IPS-20b (cell line): ENCODE results near the gene CIT.

Experiments used
- H3K27ac ChIP-seq: one replicate; pipeline ENCODE4 v1.5.1; 2013; ENCODE audit warnings: low read length
- H3K27me3 ChIP-seq: 2 replicates; pipeline ENCODE4 v1.6.1; 2013; ENCODE audit warnings: mild to moderate bottlenecking, low read length, inconsistent platforms; ENCODE audit not compliant: insufficient read depth
- H3K36me3 ChIP-seq: 2 replicates; pipeline ENCODE4 v1.6.1; 2013; ENCODE audit warnings: low read depth, mild to moderate bottlenecking, inconsistent platforms, low read length, moderate library complexity; ENCODE audit not compliant: insufficient read depth
- H3K4me1 ChIP-seq: 2 replicates; pipeline ENCODE4 v1.6.1; 2013; ENCODE audit warnings: mild to moderate bottlenecking, control low read depth, inconsistent platforms, low read length, moderate library complexity; ENCODE audit not compliant: insufficient read depth
- H3K4me3 ChIP-seq: 2 replicates; pipeline ENCODE4 v1.5.1; 2013; ENCODE audit warnings: mild to moderate bottlenecking, low read length, inconsistent platforms
- H3K9ac ChIP-seq: 2 replicates; pipeline ENCODE4 v1.6.1; 2013; ENCODE audit warnings: low read depth, mild to moderate bottlenecking, inconsistent platforms, low read length, moderate library complexity
- H3K9me3 ChIP-seq: 2 replicates; pipeline ENCODE4 v1.6.1; 2013; ENCODE audit warnings: mild to moderate bottlenecking, low read depth, low read length, inconsistent platforms; ENCODE audit not compliant: insufficient read depth

CIT gene

DNA sequence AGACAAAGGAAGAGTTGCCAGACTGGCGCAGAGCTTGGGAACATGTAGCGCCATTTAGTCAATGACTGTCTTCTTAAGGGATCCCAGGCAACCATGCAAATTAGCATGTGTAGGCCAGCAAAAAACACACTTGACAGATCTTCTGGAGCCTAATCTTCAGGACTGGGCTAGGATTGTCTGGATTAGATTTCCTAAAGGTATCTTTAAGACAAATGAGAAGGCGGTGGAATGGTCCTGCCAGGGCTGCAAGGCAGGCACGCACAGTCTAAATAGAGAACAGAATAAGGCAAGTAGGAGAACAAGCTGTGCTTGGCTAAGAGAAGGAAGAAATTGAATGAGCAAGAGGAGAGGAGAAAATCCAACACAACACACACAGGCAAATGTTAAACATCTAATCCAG, 80.0 kb downstream of the CIT start:
- H3K27me3 ChIP-seq, result no peaks in the 10 kb centered on the region
- H3K27ac ChIP-seq, result no peak overlapping the region
- H3K4me3 ChIP-seq, result no peak overlapping the region
- H3K4me1 ChIP-seq, result no peaks in the 10 kb centered on the region
- no peaks in the 10 kb centered on the region for H3K9me3 ChIP-seq
- no peak overlapping the region for H3K9ac ChIP-seq
- peaks cover 35% of the 10 kb centered on the region for H3K36me3 ChIP-seq

DNA sequence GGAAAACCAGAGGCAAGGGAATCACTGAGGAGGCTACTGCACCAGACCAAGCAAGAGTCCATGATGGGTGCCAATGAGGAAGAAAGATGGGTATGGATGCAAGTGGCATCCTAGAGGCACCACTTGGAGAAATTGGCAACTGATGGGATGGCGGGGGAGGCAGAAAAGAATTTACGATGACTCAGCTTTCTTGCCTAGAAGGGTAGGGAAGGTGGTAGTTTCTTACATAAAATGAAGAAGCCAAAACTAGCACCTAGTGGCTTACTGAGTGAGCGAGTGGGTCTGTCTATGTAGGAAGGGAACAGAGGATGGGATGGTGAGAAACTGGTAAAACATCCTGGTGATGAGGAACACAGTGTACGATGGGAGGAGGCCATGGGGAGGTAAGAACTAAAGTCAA, 80.8 kb downstream of the CIT start:
- H3K9ac ChIP-seq, result no peak overlapping the region
- H3K9me3 ChIP-seq, result no peaks in the 10 kb centered on the region
- H3K36me3 ChIP-seq, result peaks cover 35% of the 10 kb centered on the region
- H3K27me3 ChIP-seq, result no peaks in the 10 kb centered on the region
- no peak overlapping the region for H3K27ac ChIP-seq
- H3K4me3 ChIP-seq, result no peak overlapping the region
- no peaks in the 10 kb centered on the region for H3K4me1 ChIP-seq

- Histone ChIP-seq H3K27me3 (no peaks in the 10 kb centered on the region), H3K9me3 (no peaks in the 10 kb centered on the region), H3K27ac (no peak overlapping the region), H3K4me3 (no peak overlapping the region), H3K4me1 (no peaks in the 10 kb centered on the region), H3K36me3 (peaks cover 13% of the 10 kb centered on the region), H3K9ac (no peak overlapping the region)
These were observed 85.7 kb downstream of the CIT start for GRCh38 chr12:119791453-119791852.

DNA sequence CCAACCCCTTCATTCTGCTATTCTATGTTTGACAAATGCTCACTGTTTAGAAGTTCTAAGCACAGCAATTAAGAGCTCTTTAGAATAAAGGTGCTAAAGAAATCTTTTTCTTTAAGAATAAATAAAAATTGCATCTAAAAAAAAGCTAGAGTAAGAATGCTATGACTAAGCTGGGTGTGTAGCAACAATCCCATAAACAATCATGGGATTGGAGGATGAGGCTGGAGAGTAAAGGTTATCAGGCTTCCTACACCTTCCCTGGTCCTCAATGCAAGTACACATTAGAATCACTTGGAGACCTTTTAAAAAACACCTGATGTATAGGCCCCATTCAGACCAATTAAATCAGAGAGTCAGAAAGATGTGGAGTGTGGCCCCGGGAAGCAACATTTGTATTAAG, 88.3 kb downstream of the CIT start:
- peaks cover 27% of the 10 kb centered on the region for H3K36me3 ChIP-seq
- H3K27ac ChIP-seq, result no peak overlapping the region
- H3K9ac ChIP-seq, result no peak overlapping the region
- H3K27me3 ChIP-seq, result no peaks in the 10 kb centered on the region
- H3K9me3 ChIP-seq, result no peaks in the 10 kb centered on the region
- H3K4me1 ChIP-seq, result no peaks in the 10 kb centered on the region
- no peak overlapping the region for H3K4me3 ChIP-seq

DNA sequence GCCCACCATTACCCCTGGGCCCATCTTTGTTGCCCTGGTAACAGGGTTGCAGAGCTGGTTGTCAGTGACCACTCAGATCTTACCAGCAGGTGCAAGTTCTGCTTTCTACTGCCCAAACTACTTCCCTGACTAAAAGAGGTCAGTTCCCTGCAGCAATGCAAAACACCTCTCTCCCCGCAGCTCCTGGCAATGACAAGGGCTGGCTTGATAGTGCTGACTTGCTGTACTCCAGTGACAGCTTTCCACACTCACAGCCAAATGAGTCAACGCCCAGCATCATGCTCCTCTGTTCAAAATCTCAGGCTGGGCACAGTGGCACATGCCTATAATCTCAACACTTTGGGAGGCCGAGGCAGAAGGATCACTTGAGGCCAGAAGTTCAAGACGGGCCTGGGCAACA, 90.6 kb downstream of the CIT start:
- no peaks in the 10 kb centered on the region for H3K4me1 ChIP-seq
- H3K9ac ChIP-seq, result no peak overlapping the region
- H3K36me3 ChIP-seq, result peaks cover 42% of the 10 kb centered on the region
- H3K27me3 ChIP-seq, result no peaks in the 10 kb centered on the region
- H3K9me3 ChIP-seq, result no peaks in the 10 kb centered on the region
- H3K4me3 ChIP-seq, result no peak overlapping the region
- no peak overlapping the region for H3K27ac ChIP-seq

- Histone ChIP-seq H3K9ac (no peak overlapping the region), H3K4me3 (no peak overlapping the region), H3K27me3 (no peaks in the 10 kb centered on the region), H3K4me1 (no peaks in the 10 kb centered on the region), H3K27ac (no peak overlapping the region), H3K9me3 (no peaks in the 10 kb centered on the region), H3K36me3 (peaks cover 50% of the 10 kb centered on the region)
These were observed 92.4 kb downstream of the CIT start for GRCh38 chr12:119784673-119785072.

DNA sequence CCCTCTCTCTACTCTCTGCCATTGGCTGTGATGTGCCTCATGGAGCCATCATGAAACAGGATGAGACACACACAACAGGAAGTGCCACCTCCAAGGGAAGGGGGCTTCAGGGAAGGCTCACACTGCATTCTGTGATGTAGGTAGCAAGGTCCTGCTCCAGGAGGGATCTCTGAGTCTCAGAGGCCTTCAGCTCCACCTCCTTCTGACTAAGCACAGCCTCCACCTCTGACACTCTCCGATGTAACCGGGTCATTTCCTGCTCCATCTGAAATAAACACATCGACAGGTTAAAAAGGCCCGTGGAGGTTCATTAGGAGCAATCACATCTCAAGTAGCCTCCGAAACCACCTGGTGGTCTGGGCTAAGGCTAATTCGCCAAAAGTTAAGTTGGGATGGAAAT, 93.3 kb downstream of the CIT start:
- Histone ChIP-seq H3K4me1 (no peaks in the 10 kb centered on the region), H3K9me3 (no peaks in the 10 kb centered on the region), H3K36me3 (peaks cover 54% of the 10 kb centered on the region), H3K27ac (no peak overlapping the region), H3K4me3 (no peak overlapping the region), H3K27me3 (no peaks in the 10 kb centered on the region), H3K9ac (no peak overlapping the region)

DNA sequence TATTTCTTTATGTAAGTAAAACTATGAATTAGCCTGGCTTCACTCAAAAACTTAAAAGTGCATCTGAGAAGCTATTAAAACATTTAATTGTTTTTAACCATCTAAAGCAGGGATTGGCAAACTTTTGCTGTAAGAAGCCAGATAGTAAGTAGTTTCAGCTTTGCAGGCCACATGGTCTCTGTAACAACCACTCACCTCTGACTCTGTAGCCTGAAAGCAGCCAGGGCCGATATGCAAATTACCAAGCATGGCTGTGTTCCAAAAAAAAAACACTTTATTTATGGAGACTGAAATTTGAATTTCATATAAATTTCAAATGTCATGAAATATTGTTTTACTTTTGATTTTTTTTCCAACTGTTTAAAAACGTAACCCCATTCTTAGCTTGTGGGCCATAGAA, 95.3 kb downstream of the CIT start:
- H3K27ac ChIP-seq, result no peak overlapping the region
- H3K4me1 ChIP-seq, result no peaks in the 10 kb centered on the region
- peaks cover 64% of the 10 kb centered on the region for H3K36me3 ChIP-seq
- no peak overlapping the region for H3K4me3 ChIP-seq
- H3K27me3 ChIP-seq, result no peaks in the 10 kb centered on the region
- no peaks in the 10 kb centered on the region for H3K9me3 ChIP-seq
- no peak overlapping the region for H3K9ac ChIP-seq

DNA sequence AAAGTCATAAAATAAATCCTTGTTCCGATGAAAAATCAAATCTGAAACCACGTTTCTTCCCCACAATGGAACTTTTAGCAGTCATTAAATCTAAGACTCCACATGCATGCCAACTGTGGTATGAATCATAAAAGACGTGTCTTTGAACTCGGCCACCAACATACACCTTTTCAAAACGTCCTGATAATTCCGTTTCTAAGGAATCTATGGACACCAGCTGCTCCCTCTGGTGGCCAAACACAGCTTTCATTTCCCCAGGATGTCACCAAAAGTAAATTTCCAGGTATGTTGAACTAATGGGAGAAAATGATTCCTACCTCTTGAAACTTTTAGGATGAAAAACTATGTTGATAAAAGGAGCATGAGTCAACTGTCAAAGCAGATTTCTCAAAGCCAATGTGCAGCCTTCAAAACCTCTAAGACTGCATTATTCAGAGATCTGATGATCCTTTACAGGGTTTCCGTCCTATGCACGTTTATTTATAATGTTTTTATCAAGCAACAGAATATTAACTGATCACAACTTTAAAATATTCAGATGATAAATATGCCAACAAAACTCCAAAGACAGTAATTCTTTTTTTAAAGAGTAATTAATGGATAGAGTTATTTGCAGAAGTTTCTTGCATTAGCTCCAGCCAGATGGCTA, 96.2 kb downstream of the CIT start:
- H3K4me3 ChIP-seq, result no peak overlapping the region
- peaks cover 69% of the 10 kb centered on the region for H3K36me3 ChIP-seq
- H3K9me3 ChIP-seq, result no peaks in the 10 kb centered on the region
- H3K4me1 ChIP-seq, result no peaks in the 10 kb centered on the region
- H3K27me3 ChIP-seq, result no peaks in the 10 kb centered on the region
- no peak overlapping the region for H3K27ac ChIP-seq
- H3K9ac ChIP-seq, result no peak overlapping the region

GRCh38 chr12:119775246-119775895, 101.7 kb downstream of the CIT start:
- H3K36me3 ChIP-seq, result peaks cover 77% of the 10 kb centered on the region

DNA sequence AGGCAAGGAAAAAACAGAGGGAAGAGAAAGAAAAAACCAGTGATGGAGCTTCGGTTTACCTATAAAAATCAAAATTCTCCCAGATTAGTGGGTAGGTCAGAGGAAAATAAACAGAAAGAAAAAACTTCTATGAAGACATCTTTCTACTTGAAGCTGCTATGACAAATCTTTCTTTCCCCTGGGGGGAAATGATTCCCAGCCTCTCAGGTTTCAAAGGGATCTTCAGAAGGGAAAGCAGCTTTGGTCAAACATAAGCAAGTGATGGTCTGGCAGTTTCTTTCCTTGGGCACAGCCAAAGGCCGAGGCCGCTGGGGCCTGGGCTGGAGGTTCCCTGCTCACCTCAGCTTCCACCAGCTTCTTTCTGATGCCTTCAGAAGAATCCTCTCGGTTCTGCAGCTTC, 104.7 kb downstream of the CIT start:
- H3K4me3 ChIP-seq, result no peak overlapping the region
- no peaks in the 10 kb centered on the region for H3K27me3 ChIP-seq
- no peak overlapping the region for H3K9ac ChIP-seq
- no peak overlapping the region for H3K27ac ChIP-seq
- no peaks in the 10 kb centered on the region for H3K4me1 ChIP-seq
- peaks cover 83% of the 10 kb centered on the region for H3K36me3 ChIP-seq
- H3K9me3 ChIP-seq, result no peaks in the 10 kb centered on the region

More at GRCh38 chr12:119775246-119775895, 101.7 kb downstream of the CIT start:
- Histone ChIP-seq H3K4me3 (no peak overlapping the region), H3K9me3 (no peaks in the 10 kb centered on the region), H3K4me1 (no peaks in the 10 kb centered on the region), H3K9ac (no peak overlapping the region), H3K27ac (no peak overlapping the region), H3K27me3 (no peaks in the 10 kb centered on the region)

GRCh38 chr12:119770146-119770545, 107.0 kb downstream of the CIT start:
- Histone ChIP-seq H3K36me3 (peaks cover 86% of the 10 kb centered on the region), H3K4me1 (no peaks in the 10 kb centered on the region), H3K27me3 (no peaks in the 10 kb centered on the region), H3K9me3 (no peaks in the 10 kb centered on the region), H3K27ac (no peak overlapping the region), H3K4me3 (no peak overlapping the region), H3K9ac (no peak overlapping the region)
